Stimulated activated CD8-positive, alpha-beta memory T cell treated with anti-CD3 and anti-CD28 coated beads, Interleukin-15, amount 100 ng/mL, for 1 hour (primary cell): ENCODE data around the gene SBNO2.

Source experiments
- DNase-seq: peaks from one replicate; pipeline ENCODE4 v3.0.0-alpha.2; 2020; ENCODE audit warnings: low read depth

Gene SBNO2

GRCh38 chr19:1070931-1071791 lies 102.9 kb downstream of the SBNO2 start:
- no peak for DNase-seq

GRCh38 chr19:1070576-1070930 lies 103.5 kb downstream of the SBNO2 start:
- DNase-seq, result no peak

- DNase-seq, result no peak
Observed at GRCh38 chr19:1069009-1069779, 104.9 kb downstream of the SBNO2 start.

- DNase-seq, result no peak
Observed at GRCh38 chr19:1068009-1069001, 105.8 kb downstream of the SBNO2 start.

- no peak for DNase-seq
Observed at GRCh38 chr19:1067341-1067957, 106.6 kb downstream of the SBNO2 start.

GRCh38 chr19:1066748-1067340 lies 107.2 kb downstream of the SBNO2 start, which contains the start of gene ARHGAP45:
ARHGAP45 (plus strand) TSS chr19:1067167; CDS start chr19:1067406, 239 bp downstream.
- no peak for DNase-seq

GRCh38 chr19:1066251-1066747 lies 107.8 kb downstream of the SBNO2 start:
- no peak for DNase-seq

GRCh38 chr19:1065606-1066109 lies 108.4 kb downstream of the SBNO2 start:
- no peak for DNase-seq

- DNase-seq, result no peak
Observed at GRCh38 chr19:1064661-1065605, 109.1 kb downstream of the SBNO2 start.

- DNase-seq, result no peak
Observed at GRCh38 chr19:1063909-1064660, 110.0 kb downstream of the SBNO2 start.

GRCh38 chr19:1063030-1063908 lies 110.8 kb downstream of the SBNO2 start:
- no peak for DNase-seq

GRCh38 chr19:1062387-1063029 lies 111.6 kb downstream of the SBNO2 start:
- DNase-seq, result no peak

GRCh38 chr19:1061987-1062386 lies 112.1 kb downstream of the SBNO2 start:
- no peak for DNase-seq

GRCh38 chr19:1060689-1061088 lies 113.4 kb downstream of the SBNO2 start:
- no peak for DNase-seq

- no peak for DNase-seq
Observed at GRCh38 chr19:1058112-1058511, 116.0 kb downstream of the SBNO2 start.
